ENCODE measurements around the gene SLITRK2.

SLITRK2 gene

DNA sequence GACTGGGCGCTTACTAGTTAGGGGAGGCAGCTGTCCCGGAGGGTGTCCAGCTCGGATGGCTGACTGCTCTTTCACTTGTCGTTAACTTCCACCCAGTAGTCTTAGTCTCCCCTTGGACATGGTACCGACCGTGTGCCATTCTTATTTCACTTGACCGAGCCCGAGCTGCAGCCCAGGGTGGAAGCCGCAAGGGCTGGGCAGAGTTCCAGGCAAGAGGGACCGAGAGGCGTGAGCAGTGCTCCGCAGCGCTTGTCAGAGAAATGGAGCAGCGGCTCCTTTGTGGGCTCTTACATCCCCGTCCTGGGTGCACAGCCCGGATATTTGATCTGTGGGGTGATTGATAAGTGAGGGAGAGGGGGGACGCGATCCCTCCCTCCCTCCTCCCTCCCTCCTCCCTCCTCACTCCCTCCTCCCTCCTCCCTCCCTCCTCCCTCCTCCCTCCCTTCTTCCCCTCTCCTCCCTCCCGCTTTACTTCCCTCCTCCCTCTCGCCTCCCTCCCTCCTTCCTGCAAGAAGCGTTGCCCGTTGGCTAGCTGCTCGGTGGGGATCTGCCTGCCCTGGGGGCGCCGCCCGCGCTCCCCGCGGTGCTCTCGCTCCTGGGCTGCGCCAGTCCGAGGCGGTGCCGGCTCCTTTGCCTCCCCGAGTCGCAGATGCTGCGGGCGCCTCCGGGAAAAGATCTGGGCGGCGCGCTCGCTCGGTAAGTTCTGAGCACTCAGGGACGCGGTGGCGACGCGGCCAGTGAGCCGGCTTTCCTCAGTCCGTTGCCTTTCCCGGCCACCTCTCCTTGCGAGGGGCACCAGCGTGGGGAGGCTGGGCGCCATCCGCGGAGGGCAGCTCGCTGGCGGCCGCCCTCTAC is at the start of gene SLITRK2:
Gene SLITRK2 (plus strand): TSS at position 499 of the 855 bp plus-strand sequence. CDS start 4,597 bp downstream, outside the sequence.
- DNase-seq, result no peak

- no peak for DNase-seq
Observed at GRCh38 chrX:145773006-145773405, 44.6 kb upstream of the SLITRK2 start.

GRCh38 chrX:145792281-145792680 is 25.3 kb upstream of the SLITRK2 start:
- no peak for DNase-seq

GRCh38 chrX:145803508-145803907 is 14.1 kb upstream of the SLITRK2 start:
- no peak for DNase-seq

- DNase-seq, result no peak
Observed at GRCh38 chrX:145813081-145813480, 4.5 kb upstream of the SLITRK2 start.

DNA sequence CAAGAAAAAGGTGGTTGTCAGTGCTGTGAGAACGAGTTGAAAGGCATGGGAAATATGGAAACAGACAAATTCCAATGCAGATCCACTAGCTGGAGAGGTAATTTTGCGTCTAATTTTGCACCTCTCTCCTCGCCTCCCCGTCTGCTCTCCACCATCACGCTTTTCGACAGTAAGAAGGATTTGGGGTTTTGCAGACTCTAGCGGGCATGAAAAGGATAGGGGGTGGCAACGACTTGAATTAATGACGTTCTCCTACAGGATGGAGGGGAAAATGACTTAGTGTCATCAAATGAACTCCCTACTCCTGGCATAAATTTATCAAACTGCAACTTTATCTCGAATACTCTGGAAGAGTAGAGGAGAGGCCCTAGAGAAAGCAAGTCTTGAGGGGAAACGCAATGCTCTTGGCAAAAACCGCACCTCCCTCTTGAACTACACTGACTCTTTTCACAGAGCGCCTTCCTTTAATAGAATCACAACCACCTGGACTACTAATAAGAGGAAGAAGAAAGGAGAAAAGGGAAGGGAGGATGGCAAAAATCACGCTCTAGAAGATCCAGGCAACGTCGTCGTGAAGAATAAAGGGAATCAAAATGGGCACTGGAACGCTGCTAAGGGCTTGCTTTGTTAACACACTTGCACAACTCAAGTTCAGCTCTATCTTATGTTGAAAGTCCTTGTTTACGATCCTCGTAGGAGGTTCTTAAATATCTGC is 871 bp upstream of the SLITRK2 start:
- DNase-seq, result no peak

GRCh38 chrX:145818186-145819113 is 821 bp downstream of the SLITRK2 start:
- DNase-seq, result no peak

DNA sequence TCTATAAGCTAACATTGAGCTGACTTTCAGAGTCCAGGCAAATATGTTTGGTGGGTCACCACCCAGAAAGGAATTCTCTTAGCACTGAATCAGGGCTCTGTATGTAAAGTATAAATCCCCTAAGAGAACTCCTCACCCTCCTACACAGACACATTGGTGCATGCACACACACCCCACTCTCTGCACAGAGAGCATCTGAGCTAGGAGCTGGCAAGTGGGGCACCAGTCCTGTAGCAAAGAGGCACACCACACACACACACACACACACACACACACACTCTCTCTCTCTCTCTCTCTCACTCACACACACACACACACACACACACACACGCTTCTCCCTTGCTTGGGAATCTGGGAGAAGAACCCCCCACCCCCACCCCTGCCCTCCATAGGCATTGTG is 3.2 kb downstream of the SLITRK2 start:
- no peak for DNase-seq

GRCh38 chrX:145821291-145821897 is 3.8 kb downstream of the SLITRK2 start:
- no peak for DNase-seq

DNA sequence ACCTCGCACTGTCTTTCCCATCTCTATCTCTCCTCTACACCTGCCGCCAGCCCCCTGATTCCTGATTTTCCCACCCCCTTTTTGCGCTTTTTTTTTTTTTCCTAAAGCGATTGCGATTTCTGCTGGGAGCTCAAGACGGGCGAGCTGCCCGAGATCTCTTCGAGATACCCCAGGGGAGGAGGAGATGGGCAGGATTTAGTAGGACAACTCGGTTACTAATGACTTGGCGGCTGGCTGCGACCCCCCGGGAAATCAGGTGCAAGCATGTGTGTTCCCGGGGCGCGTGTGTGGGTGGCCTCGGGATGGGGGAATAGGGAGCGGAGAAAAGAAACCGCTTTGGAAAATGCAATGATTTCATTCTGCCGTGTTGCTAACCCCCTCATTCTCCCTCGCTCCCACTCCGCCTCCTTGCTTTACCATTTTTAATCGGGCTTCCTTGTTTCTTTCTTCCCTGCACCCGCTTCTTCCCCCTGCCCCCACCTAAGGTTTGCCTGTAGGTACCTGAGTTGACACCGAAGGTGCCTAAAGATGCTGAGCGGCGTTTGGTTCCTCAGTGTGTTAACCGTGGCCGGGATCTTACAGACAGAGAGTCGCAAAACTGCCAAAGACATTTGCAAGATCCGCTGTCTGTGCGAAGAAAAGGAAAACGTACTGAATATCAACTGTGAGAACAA is 4.4 kb downstream of the SLITRK2 start:
- no peak for DNase-seq

GRCh38 chrX:145823132-145823531 is 5.5 kb downstream of the SLITRK2 start:
- DNase-seq, result no peak

- no peak for DNase-seq
Observed at GRCh38 chrX:145825896-145826295, 8.3 kb downstream of the SLITRK2 start.

DNA sequence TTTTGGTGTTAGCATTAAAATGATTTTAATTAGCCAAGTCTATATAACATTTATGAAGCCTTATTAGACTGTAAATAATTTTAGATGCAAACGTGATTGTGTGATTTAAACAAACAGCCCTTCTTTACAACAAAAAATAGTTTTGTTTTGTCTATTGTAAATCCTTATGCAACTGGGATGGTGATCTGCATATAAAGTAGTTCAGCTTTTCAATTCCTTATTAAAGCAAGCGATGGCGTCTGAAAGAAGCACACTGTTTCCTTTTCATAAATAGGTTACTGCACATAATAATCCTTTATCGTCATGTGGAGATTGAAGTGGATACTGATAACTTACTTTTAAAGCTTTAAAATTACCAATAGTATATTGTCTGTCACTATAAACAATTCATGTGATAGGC is 8.8 kb downstream of the SLITRK2 start:
- DNase-seq, result no peak

DNA sequence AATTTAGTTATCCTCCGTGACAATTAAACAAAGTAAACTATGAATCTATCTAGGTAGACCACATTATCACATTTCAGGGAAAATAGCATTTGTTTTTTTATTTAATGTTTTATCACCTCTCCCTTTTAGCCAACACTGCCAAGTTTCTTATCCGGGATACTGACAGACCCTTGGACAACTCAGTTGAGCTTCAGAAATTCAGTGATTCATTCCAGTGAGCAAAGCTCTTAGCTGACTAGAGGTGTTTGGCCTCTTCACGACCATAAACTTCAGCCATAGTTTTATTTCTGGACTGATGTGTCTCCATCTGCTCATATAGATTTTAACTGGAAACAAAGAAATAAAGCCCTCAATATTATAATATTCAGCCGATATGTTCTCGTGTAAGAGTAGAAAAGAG is 15.2 kb downstream of the SLITRK2 start:
- no peak for DNase-seq

DNA sequence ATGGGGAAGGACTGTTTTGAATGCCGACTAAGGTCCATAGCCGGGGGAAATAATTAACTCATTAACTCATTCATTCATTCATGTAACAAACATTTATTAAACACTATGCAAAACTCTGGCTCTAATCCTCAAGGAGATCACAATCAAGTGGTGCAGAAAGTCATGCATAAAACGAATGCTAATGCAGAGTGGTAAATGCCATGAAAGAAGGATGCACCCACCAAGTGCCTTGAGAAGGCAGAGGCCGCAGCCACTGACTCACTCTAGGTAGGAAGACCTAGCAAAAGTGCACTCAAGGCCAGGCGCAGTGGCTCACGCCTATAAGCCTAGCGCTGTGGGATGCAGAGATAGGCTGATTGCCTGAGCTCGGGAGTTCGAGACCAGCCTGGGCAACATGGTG is 22.9 kb downstream of the SLITRK2 start:
- DNase-seq, result no peak

DNA sequence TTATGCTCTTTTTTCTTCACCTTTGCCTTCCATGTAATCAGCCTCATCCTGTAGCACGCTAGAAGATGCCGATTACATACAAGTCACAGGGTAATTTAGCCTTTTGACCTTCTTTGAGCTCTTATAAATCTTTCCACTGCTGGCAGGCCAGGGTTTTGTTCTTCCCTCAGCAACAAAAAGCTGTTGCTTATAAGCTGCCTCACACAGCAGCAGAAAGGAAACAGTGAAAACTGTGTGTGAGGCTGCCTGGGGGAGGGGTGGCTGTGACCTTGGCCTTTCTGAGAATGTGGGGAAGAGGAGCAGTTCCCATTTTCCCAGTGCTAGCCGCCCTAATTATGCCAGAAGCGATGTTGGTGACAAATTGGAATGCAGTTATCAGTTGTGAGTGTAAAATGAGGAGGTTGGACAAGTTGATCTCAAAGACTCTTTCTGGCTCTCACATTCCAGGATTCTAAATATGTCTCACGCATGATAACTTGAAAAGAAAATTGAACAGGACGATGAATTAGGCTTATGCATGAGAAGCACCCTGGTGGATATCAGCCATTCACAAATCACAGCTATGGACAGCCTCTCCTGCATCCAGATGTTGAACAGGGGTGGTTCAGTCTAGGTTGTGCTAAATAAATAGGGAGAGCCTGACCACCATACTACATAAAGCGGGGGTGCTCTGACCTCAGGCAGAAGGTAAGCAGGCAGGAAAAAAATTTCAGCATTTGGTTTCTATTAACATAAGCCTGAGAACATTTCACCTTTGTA is 25.7 kb downstream of the SLITRK2 start:
- DNase-seq, result no peak

- DNase-seq, result no peak
Observed at GRCh38 chrX:145844886-145845285, 27.3 kb downstream of the SLITRK2 start.

GRCh38 chrX:145848448-145848847 is 30.8 kb downstream of the SLITRK2 start:
- no peak for DNase-seq

GRCh38 chrX:145848857-145849256 is 31.2 kb downstream of the SLITRK2 start:
- DNase-seq, result no peak

- DNase-seq, result no peak
Observed at GRCh38 chrX:145853181-145853580, 35.6 kb downstream of the SLITRK2 start.

GRCh38 chrX:145856181-145856580 is 38.6 kb downstream of the SLITRK2 start:
- DNase-seq, result no peak
